Type B pancreatic cell (in vitro differentiated cells): Measurements from ENCODE around the gene DLG5. TPM values are rescaled to one million over a fixed set of nuclear protein-coding genes. Genes with fewer than 3 reads are reported as not detected.
A peak's percentile ranks its signal among the peaks of the same experiment; 100 is the strongest.

ENCODE experiments used
- DNase-seq: peaks from one replicate; pipeline ENCODE4 v3.0.0; 2021; ENCODE audit warnings: mixed read lengths; ENCODE audit not compliant: unreplicated experiment; ENCODE audit errors: extremely low spot score
- H3K27ac Mint-ChIP-seq: 2 replicates; pipeline ENCODE4 v1.8.0; 2021; ENCODE audit warnings: mild to moderate bottlenecking, mixed read lengths
- H3K27me3 Mint-ChIP-seq: 2 replicates; pipeline ENCODE4 v1.8.0; 2021; ENCODE audit warnings: mixed read lengths
- H3K36me3 Mint-ChIP-seq: 2 replicates; pipeline ENCODE4 v1.8.0; 2021; ENCODE audit warnings: mixed read lengths
- H3K4me1 Mint-ChIP-seq: one replicate; pipeline ENCODE4 v1.8.0; 2021; ENCODE audit warnings: mixed read lengths; ENCODE audit not compliant: unreplicated experiment
- H3K4me3 Mint-ChIP-seq: 2 replicates; pipeline ENCODE4 v1.8.0; 2021; ENCODE audit warnings: mild to moderate bottlenecking, mixed read lengths
- H3K9me3 Mint-ChIP-seq: 2 replicates; pipeline ENCODE4 v1.8.0; 2021; ENCODE audit warnings: mixed read lengths
- CTCF ChIP-seq: fragments of 200-600 bp; sonication (generic); conservative IDR thresholded peaks from 2 replicates; pipeline ENCODE4 v1.5.0; 2021; ENCODE audit warnings: antibody characterized with exemption, mild to moderate bottlenecking
- total RNA-seq: library from RNA; stranded (reverse); gene quantifications from 2 replicates; pipeline ENCODE4 v1.2.1, GENCODE V29; 2021; ENCODE audit warnings: low replicate concordance

Gene DLG5
- total RNA-seq, 1 donor from 2014 or later, result 80.0 TPM

DNA sequence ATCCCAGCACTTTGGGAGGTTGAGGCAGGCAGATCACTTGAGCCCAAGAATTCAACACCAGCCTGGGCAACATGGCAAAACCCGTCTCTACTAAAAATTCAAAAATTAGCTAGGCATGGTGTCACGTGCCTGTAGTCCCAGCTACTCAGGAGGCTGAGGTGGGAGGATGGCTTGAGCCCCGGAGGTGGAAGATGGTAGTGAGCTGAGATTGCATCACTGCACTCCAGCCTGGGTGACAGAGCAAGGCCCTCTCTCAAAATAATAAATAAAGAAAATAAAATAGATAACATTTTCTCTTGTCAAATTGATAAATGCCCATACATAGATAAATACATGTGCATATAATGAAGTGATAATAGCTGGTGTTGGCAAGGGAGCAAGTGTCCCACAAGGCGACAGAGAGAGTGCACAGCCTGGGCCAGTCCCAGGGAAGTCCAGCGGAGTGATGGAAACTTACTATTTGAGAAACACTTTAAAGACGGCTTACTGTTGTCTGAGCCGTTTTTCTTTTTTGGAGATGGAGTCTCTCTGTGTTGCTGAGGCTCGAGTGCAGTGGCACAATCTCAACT is 33.4 kb upstream of the DLG5 start:
- H3K4me3 Mint-ChIP-seq, result no peak overlapping the region
- no peak for DNase-seq
- peak; percentile 50 for TF ChIP-seq CTCF
- H3K4me1 Mint-ChIP-seq, result peaks cover 11% of the 10 kb centered on the region
- peaks cover 4% of the 10 kb centered on the region for H3K36me3 Mint-ChIP-seq
- peaks cover 4% of the 10 kb centered on the region for H3K9me3 Mint-ChIP-seq
- no peak overlapping the region for H3K27ac Mint-ChIP-seq
- no peaks in the 10 kb centered on the region for H3K27me3 Mint-ChIP-seq

DNA sequence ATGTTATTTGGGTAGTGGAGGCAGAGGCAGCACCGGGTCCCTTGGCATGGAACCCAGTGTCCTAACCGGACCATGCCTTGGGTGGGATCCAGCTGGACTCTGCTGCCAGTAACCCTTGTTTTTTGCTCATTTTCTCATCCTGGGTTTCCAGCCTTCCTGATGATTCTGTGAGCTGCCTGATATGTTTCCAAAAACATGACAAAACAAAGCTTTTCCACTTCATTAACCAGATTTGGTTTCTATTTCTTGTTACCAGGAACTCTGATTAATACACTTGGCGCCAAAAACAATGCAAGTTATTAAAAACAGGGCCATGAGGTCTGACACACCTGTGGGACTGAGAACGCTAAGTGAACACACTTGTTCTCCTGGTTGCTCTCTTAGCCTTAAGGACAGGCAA is 32.8 kb upstream of the DLG5 start:
- H3K4me3 Mint-ChIP-seq, result no peak overlapping the region
- H3K27ac Mint-ChIP-seq, result no peak overlapping the region
- H3K27me3 Mint-ChIP-seq, result no peaks in the 10 kb centered on the region
- DNase-seq, result no peak
- H3K4me1 Mint-ChIP-seq, result peaks cover 13% of the 10 kb centered on the region
- no peak for TF ChIP-seq CTCF
- H3K9me3 Mint-ChIP-seq, result no peaks in the 10 kb centered on the region
- H3K36me3 Mint-ChIP-seq, result no peaks in the 10 kb centered on the region

DNA sequence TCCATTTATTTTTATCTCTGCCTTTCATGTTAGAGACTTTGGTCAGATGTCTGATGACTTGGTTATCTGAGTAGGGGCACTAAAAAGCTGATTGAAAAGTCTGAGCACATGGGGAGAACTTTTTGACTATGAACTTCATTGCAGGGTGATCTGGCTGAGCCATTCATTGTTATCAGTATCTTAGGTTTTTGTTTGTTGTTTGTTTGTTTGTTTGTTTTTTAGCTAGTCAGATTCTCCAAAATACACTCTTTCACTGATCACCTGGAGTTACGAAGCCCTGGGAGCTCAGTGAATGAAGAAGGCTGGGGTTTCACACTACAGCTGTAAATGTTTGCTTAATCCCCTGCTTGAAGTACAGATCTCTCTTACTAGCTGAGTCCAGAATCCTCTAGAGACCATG is 28.6 kb upstream of the DLG5 start:
- no peak overlapping the region for H3K27ac Mint-ChIP-seq
- peaks cover 4% of the 10 kb centered on the region for H3K9me3 Mint-ChIP-seq
- no peak for TF ChIP-seq CTCF
- H3K4me1 Mint-ChIP-seq, result peaks cover 6% of the 10 kb centered on the region
- H3K36me3 Mint-ChIP-seq, result no peaks in the 10 kb centered on the region
- no peak overlapping the region for H3K4me3 Mint-ChIP-seq
- no peak for DNase-seq
- H3K27me3 Mint-ChIP-seq, result no peaks in the 10 kb centered on the region

GRCh38 chr10:77949167-77949566 is 22.6 kb upstream of the DLG5 start:
- peaks cover 4% of the 10 kb centered on the region for H3K9me3 Mint-ChIP-seq
- H3K27me3 Mint-ChIP-seq, result no peaks in the 10 kb centered on the region
- DNase-seq, result no peak
- no peaks in the 10 kb centered on the region for H3K36me3 Mint-ChIP-seq
- peak overlapping the region; percentile 68 for H3K27ac Mint-ChIP-seq
- peaks cover 16% of the 10 kb centered on the region for H3K4me1 Mint-ChIP-seq
- peak overlapping the region; percentile 6 for H3K4me3 Mint-ChIP-seq
- no peak for TF ChIP-seq CTCF

DNA sequence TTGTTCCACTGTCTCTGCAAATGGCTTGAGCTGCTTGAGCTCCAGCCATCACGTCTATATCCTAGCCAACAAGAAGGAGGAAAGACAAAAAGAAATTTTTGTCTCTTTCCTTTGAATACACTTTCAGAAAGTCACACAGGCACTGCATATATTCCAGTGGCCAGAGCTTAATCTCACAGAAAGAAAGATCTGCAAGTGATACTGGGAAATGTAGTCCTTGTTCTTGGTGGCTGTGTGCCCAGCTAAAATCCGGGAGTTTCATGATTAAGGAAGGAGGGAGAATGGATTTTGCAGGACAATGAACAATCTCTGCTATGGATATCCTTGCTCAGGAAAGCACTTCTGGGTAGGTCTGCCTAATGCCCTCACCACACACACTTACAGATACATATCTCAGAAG is 19.5 kb upstream of the DLG5 start:
- H3K9me3 Mint-ChIP-seq, result peaks cover 9% of the 10 kb centered on the region
- H3K4me1 Mint-ChIP-seq, result peaks cover 30% of the 10 kb centered on the region
- TF ChIP-seq CTCF, result no peak
- H3K4me3 Mint-ChIP-seq, result no peak overlapping the region
- H3K36me3 Mint-ChIP-seq, result no peaks in the 10 kb centered on the region
- no peak for DNase-seq
- H3K27ac Mint-ChIP-seq, result no peak overlapping the region
- no peaks in the 10 kb centered on the region for H3K27me3 Mint-ChIP-seq

DNA sequence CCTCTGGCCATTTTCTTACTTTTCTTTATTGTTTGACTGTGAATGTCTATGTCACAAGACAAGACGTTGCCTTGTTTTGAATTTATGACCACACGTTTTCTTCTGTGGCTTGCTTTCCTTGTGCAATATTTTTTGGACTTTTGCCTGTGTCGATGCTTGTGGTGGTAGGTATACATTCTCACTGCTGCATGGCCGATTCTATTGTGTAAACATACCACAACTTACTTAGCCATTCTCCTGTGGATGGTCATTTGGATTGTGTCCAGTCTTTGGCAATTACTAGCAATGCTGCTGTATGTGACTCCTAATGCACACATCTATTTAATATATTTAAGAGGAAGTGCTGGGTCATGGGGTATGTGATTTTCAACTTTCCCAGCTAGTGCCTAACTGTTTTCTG is 18.0 kb upstream of the DLG5 start:
- no peak for TF ChIP-seq CTCF
- no peak overlapping the region for H3K27ac Mint-ChIP-seq
- peaks cover 5% of the 10 kb centered on the region for H3K9me3 Mint-ChIP-seq
- no peaks in the 10 kb centered on the region for H3K36me3 Mint-ChIP-seq
- H3K4me3 Mint-ChIP-seq, result no peak overlapping the region
- no peak for DNase-seq
- peaks cover 37% of the 10 kb centered on the region for H3K4me1 Mint-ChIP-seq
- H3K27me3 Mint-ChIP-seq, result no peaks in the 10 kb centered on the region
